Esophagus mucosa (tissue), 1 donor: ENCODE data around the gene TOX2. TPM values are rescaled to one million over a fixed set of nuclear protein-coding genes. Genes with fewer than 3 reads are reported as not detected.

Experiments used
- ATAC-seq: fragments of 200-7000 bp; cut with Tn5 transposase; one replicate; pipeline ENCODE4 v1.9.1; 2020
- total RNA-seq: library from RNA; stranded (reverse); gene quantifications from one replicate; pipeline ENCODE4 v1.2.4, GENCODE V29; 2023
- donor health status: DM: yes; HTN: yes; CAD: no.

The TOX2 gene
- total RNA-seq, 1 donor from 2014 or later = 1.2 TPM

- ATAC-seq = no peak
Observed at GRCh38 chr20:44065401-44066340, 151.0 kb downstream of the TOX2 start.

- ATAC-seq = no peak
Observed at GRCh38 chr20:44066645-44067606, 152.3 kb downstream of the TOX2 start.

- ATAC-seq = no peak
Observed at GRCh38 chr20:44067650-44068081, 153.0 kb downstream of the TOX2 start.

DNA sequence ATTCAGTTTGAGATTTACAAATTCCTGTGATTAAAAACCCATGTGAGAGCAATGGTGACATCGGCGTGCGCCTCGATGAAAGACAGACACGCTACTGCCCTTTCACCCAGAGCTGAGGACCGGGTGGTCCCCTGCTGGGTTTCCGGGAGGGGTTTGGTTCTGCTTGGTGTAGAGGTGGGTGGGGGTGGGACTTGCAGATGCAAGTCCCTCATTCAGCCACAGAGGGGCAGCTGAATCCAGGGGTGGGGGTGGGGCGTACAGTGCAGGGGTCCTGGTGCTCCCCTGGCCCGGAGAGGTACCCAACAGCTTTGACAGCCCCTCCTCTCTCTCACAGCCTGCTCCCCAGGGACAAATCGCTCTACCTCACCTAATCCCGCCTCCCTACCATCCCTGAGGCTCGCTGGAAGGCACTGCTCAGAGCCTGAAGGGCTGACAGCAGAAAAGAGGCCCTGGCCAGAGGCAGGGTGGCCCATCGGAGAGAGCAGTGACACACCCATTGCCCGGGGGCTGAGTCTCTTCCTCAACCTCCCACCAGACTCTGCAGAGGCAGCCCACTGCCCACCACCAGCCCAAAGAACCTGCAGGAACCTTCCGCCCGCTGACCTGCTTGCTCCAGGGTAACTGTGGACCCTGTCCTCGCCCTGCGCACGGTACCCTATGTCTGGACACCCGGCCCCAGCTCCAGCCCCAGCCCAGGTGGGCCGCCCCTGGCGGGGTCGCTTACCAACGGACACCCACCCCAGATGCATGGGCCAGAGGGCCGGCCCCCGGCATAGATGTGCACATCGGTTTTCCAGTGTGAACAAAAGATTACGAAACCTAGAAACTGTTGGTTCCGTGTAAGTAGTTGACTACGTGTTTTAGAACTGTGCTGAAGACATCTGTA lies 153.9 kb downstream of the TOX2 start:
- no peak for ATAC-seq

- ATAC-seq = no peak
Observed at GRCh38 chr20:44069203-44070011, 154.8 kb downstream of the TOX2 start.

DNA sequence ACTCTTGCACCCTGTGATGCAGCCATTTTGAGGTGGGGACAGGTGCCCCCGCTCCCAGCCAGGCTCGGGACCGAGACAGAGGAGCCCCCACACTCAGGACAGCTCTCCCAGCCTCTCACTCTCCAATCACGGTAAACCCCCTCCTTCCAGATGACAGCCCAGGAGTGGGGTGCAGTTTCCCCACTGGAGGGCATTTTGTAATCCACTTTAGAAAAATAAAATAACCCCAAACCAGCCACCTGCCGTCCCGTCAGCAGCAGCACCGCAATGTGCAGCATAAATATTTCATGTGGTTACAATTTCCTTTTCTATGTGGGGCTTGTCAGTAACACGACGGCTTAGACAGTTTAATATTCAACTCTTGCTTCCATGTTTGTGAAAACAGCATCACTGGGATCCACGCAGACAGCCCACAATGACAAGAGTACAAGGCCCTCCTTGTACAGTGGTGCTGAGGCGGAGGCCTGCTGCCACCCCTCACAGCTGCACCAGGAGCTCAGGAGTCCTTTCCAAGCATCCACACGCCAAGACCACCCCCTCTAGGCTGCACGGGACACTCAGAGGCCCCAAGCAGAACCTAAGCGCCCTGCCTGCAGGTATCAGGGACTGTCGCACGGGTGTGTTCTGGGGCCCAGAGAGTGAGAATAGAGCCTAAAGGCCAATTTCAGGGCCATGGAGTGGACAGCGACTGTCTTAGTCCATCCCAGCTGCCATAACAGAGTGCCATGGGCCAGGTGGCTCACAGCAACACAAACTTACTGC lies 155.7 kb downstream of the TOX2 start:
- ATAC-seq = peak; percentile 17

DNA sequence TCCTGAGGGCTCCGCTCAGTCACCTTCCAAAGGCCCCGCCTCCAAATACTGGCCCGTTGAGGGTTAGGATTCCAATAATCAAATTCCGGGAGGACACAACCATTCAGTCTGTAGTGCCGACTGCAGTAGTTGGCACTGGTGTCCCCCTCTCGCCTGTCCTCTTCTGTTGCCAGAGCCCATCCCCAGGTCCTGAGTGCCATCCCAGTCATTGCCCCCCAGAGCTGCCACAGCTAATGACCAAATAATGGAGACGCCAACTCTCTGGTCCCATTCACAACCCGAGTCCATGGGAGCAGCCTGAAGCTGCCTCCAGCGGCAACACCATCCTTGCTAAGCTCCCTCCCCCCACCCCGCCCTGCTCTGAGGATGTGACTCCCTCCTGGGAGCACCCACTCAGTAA lies 156.4 kb downstream of the TOX2 start:
- ATAC-seq = no peak

GRCh38 chr20:44071526-44072111 lies 157.0 kb downstream of the TOX2 start:
- no peak for ATAC-seq

- no peak for ATAC-seq
Observed at GRCh38 chr20:44072384-44072783, 157.7 kb downstream of the TOX2 start.

GRCh38 chr20:44073011-44073674 lies 158.5 kb downstream of the TOX2 start:
- no peak for ATAC-seq

- ATAC-seq = no peak
Observed at GRCh38 chr20:44073675-44074071, 159.0 kb downstream of the TOX2 start.

DNA sequence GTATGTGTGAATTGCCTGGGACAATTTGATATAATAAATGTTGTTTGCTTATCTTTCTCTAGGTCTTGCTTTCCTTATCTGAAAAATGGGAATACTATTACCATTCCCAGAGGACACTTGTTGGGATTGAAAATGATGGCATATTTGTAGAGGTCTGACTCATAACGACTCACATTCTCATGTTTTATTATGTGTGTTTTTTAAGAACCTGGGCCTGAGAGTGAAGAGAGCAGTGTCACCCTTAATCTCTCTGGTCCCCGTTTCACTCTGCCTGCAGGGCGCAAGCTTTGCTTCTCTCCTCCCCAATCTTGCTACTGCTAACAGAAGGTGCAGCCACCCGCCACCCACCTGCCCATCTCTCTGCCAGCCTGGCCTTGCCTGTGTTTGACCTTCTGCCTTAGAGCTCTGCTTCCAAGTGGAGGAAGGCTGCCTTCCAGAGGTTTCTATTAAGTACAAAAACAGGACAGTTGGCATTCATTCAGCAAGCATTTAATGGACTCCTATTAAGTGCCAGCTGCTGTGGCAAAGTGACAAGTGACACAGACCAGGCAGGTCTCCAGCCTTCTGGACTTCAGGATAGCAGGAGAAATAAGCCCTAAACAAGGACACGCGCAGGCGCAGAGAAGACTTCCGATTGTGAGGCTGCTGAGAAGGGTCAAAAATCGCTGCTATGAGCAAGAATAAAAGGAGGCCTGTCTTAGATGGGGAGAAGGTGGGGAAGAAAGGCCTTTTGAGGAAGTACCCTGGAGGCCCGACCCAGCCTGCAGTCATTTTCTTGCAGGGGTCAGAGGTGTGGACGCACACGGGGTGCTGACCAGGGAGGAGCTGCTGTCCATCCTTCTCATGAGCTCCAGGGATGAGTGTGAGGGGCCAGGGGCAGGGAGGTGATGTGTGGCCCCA lies 159.8 kb downstream of the TOX2 start:
- no peak for ATAC-seq

- no peak for ATAC-seq
Observed at GRCh38 chr20:44075191-44075949, 160.7 kb downstream of the TOX2 start.

DNA sequence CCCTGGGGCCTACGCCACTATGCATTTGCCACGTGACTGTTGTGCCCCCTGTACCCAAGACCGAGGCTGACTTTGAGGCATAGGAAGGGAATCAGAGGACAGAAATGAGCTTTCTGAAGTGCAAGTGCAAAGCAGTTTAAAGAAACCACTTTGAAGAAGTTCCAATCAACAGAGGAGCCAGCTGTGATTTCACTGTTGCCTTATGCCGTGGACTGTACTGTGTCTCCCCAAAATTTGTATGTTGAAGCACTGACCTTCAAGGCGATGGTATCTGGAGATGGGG lies 161.2 kb downstream of the TOX2 start:
- ATAC-seq = no peak

DNA sequence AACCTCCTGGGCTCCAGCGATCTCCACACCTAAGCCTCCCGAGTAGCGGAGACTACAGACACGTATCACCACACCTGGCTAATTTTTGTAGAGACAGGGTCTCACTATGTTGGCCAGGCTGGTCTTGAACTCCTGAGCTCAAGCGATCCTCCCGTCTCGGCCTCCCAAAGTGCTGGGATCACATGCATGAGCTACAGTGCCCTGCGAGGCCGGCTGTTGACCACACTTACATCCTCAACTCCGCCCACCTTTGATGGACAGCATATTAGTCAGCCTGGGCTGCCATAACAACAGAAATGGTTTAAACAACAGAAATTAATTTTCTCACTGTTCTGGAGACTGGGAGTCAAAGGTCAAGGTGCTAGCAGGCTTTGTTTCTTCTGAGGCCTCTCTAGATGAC lies 164.6 kb downstream of the TOX2 start:
- ATAC-seq = no peak

DNA sequence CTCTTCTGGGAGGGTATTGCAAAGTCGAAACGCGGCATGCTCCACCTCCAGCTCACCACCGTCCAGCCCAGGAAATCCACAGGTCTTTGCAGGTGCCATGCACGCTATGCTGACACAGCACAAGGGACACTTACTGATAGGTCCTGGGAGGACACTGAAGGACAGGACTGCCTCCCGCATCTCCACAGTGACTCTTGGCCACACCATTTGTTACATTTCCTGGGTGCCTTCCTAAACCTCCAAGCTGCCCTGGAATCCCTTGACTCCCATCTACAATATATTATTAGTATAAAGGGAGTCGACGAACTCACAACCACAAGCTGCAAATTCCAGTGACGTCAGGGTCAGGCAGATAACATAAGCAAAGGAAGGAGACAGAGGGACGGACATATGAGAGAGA lies 165.4 kb downstream of the TOX2 start:
- ATAC-seq = no peak

DNA sequence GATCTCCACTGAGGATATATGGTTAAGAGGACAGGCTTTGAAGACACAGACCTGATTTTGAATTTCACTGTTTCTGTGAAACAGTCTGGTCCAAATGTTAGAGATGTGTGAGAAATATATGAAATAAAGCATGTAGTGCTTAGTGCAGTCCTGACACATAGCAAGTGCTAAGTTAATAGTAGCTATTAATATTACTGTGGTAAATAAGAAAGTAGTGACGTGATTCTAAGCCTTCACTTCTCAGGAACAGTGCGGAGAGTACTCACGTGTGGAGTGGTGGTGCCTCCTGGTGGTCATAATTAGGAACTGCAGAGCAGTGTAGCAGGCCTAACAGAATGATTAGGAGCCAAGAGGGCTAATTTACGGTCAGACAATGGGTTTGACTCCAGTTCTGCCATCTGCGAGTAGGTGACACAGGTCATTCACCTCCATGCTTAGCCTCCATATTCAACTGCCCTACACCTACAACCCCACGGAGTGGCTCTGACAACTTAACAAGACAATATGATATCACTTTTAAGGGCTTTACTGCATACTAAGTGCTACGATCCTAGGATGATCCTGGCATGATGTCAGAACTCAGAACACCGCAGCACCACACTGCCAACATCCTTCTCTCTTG lies 166.1 kb downstream of the TOX2 start:
- peak; percentile 93 for ATAC-seq
